Measurements from ENCODE around the gene KRTAP12-1.

GRCh38 chr21:44706026-44706705 lies 24.2 kb upstream of the KRTAP12-1 start:
- no peak for TF ChIP-seq CTCF (IDR thresholded peaks at IDR 0.05; ENCODE audit: control extremely low read depth in 1 of 3, insufficient read depth in 1 of 3, low read depth in 1 of 3, low read length in 3 of 3)
- no peak for TF ChIP-seq YY1 (IDR thresholded peaks at IDR 0.05; ENCODE audit: low read depth, low read length)
- TF ChIP-seq GABPA (IDR thresholded peaks at IDR 0.05; ENCODE audit: borderline replicate concordance, insufficient read depth, low read length) = no peak
- TF ChIP-seq ZNF274 (IDR thresholded peaks at IDR 0.05; ENCODE audit: borderline replicate concordance, extremely low read depth, low read length) = no peak
- TF ChIP-seq POLR2A (IDR thresholded peaks at IDR 0.05; ENCODE audit: control extremely low read depth in 1 of 2, low read depth in 2 of 2, low read length in 2 of 2) = no peak
- no peak for TF ChIP-seq EGR1 (IDR thresholded peaks at IDR 0.05; ENCODE audit: borderline replicate concordance, low read depth, low read length)
- no peak for TF ChIP-seq CREB1 (IDR thresholded peaks at IDR 0.05)
- TF ChIP-seq TEAD4 (IDR thresholded peaks at IDR 0.05; ENCODE audit: low read depth, low read length) = no peak
- no peak for TF ChIP-seq PHF8 (conservative IDR thresholded peaks at IDR 0.05; ENCODE audit: low read depth, low read length)
- TF ChIP-seq KDM5A (IDR thresholded peaks at IDR 0.05; ENCODE audit: low read length) = no peak
- no peak for TF ChIP-seq SIX5 (IDR thresholded peaks at IDR 0.05; ENCODE audit: low read depth, low read length)
- no peak for TF ChIP-seq EZH2 (IDR thresholded peaks at IDR 0.05; ENCODE audit: low read depth, low read length, severe bottlenecking)

Data from H1 (cell line).